GM18870 (cell line): ENCODE measurements around the gene FAAP20.
"Not testable (repeated sequence)": the region's sequence is repeated elsewhere in the genome, so short reads cannot be mapped to it uniquely, and the experiment has no call there.

Source experiments
- ATAC-seq: cut with Tn5 transposase; IDR thresholded peaks from one replicate; pipeline ENCODE4 v1.9.1; 2021; ENCODE audit warnings: moderate library complexity; ENCODE audit not compliant: unreplicated experiment

Gene FAAP20

DNA sequence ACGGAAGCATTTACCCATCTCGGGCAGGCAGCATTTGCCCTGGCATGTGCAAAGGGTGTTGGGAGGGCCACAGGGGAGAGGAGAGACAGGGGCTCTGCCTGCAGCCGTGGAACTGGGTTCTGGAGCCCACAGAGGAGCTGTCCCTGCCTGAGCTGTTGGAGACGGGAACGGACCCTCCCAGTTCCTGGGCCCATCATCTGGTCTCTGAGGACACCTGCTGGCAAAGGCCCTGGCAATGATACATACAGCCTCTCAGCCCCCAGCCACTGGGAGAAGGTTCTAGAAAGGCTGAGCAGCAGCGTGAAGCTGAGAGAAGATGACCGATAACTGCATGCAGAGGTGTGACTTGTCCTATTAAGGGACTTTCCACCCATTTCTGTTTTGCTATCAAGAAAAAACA, 31.4 kb downstream of the FAAP20 start:
- ATAC-seq: no peak

GRCh38 chr1:2160451-2161300, 33.9 kb downstream of the FAAP20 start:
- no peak for ATAC-seq

DNA sequence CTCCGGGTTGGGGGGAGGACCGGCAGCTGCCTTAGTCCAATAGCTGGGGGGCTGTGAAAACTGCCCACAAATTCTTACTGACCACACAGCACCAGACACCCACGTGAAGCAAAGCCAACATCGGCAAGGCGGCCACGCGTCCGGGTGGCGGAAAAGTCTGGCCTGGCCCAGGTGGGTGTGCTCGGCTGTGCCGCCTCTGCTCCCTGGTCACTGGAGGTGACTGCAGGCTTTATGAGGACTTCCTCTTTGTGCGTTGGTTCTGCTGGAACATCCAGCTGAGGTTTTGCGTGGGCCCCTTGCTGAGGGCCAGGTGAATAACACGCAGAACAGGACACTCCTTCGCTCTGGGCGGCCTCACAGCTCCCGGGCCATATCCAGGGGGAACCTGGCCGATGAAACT, 35.4 kb downstream of the FAAP20 start:
- ATAC-seq: no peak

GRCh38 chr1:2158272-2158671, 36.3 kb downstream of the FAAP20 start:
- ATAC-seq: no peak

DNA sequence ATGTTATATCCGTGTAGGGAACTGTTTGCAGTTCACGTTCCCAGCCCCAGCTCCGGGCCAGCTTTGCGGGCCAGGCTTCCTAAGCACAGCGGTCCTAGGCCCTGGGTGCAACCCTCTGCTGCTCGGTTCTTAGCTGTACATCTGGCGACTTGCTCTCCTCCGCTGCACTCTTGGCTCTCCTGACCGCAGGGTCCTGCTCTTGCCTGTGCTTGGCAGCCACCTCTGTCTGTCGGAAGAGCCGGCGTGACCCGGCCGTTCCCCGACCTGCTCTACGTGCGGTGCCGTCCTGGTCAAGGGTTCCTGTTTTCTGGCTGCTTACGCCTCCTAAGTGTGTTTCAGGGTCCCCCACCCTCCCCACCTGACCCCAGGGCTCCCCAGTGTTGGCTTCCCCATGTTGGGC, 36.7 kb downstream of the FAAP20 start:
- ATAC-seq: no peak

DNA sequence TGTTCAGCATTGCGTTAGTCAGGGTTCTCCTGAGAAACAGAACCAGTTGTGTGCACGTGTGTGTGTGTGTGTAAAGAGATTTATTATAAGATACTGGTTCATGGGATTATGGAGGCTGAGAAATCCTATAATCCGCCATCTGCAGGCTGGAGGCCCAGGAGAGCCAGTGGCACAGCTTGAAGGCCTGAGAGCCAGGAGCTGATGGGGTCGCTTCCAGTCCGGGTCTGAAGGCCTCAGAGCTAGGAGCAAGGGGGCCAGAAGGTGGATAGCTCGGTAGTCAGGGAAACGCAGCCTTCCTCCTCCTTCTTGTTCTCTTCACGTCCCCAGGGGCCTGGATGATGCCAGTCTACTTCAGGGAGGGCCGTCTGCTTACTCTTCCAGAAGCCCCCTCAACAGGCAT, 37.7 kb downstream of the FAAP20 start:
- ATAC-seq: no peak

DNA sequence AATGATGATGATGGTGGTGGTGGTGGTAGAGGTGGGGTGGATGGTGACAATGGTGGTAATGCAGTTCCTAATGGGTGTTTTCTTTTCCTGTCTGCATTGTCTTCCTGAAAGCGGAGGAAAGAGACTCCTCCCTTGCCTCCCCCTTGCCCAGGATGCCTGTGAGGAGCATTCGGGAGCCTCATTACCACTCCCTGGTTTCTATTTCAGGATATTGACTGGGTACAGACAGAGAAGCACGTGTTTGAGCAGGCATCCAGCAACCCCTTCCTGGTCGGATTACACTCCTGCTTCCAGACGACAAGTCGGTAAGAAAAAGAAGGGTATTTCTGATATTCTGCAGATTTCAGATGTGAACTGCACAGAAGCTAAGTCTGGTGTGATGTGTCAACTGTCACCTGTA, 38.8 kb downstream of the FAAP20 start:
- no peak for ATAC-seq

GRCh38 chr1:2155147-2155598, 39.4 kb downstream of the FAAP20 start:
- ATAC-seq: no peak

DNA sequence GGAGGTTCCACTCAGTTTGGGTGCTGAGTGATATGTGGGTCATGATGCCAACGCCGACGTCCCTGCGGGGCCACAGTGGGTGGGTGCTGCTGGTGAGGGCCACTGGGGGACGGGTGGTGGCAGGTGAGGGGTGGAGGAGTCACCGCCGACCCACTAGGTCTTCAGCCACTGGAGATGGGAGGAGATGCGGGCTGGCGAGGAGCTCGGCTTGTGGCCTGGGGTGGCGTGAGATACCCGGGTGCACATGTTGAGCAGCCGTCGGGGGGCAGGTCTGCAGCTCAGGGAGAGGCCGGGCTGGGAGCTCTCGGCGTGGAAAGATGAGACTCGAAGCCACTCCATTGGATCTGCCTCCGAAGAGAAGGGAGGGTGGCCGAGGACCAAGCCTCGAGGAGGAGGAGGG, 40.5 kb downstream of the FAAP20 start:
- ATAC-seq: no peak

GRCh38 chr1:2152954-2153353, 41.6 kb downstream of the FAAP20 start:
- no peak for ATAC-seq

DNA sequence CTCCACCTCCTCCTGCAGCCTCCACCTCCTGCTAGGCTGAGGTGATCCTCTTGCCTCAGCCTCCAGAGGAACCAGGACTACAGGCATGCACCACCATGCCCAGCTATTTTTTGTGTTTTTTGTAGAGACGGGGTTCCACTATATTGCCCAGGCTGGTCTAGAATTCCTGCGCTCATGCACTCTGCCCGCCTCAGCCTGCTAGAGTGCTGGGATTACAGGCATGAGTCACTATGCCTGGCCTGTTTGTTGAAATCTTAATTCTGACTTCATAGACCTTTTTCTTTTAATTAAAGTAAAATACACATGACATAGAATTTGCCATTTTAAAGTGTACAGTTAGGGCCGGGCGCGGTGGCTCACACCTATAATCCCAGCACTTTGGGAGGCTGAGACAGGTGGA, 42.7 kb downstream of the FAAP20 start:
- ATAC-seq: no peak

DNA sequence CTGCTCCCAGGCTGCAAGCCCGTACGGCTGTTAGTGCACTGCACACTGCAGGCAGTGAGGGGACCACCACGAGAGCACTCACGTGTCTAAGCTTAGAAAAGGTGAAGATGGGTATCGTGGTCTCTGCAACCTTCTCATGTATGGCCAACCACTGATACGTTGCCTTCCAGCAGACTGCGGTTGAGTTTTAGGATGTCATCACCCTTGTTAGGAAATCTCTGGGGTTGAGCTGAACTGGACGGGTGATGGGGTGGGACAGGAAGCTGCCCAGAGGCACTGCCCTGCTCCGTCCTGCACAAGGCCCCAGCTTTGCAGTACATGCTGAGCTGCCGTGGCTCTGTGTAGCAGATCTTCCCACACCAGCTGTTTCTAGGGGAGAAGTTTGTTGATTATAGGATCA, 43.3 kb downstream of the FAAP20 start:
- no peak for ATAC-seq

DNA sequence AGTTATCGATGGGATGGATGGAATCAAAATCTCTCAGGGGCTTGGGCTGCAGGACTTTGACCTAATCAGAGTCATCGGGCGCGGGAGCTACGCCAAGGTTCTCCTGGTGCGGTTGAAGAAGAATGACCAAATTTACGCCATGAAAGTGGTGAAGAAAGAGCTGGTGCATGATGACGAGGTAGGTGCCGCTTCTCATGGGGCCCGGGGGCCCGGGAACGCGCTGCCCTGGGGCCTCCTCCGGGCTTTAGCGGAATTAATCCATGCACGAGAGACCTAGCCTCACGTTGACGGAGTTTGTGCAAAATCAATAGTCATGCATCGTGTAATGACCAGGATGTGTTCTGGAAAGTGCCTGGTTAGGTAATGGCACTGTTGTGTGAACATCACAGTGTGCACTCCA, 43.8 kb downstream of the FAAP20 start:
- no peak for ATAC-seq

- no peak for ATAC-seq
Observed at GRCh38 chr1:2148691-2149090, 45.9 kb downstream of the FAAP20 start.

DNA sequence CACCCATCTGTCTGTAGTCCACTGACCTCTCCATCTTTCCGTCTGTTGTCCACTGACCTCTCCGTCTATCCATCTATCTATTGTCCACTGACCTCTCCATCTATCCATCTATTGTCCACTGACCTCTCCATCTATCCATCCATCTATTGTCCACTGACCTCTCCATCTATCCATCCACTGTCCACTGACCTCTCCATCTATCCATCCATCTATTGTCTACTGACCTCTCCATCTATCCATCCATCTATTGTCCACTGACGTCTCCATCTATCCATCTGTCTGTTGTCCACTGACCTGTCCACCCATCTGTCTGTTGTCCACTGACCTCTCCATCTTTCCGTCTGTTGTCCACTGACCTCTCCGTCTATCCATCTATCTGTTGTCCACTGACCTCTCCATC, 46.7 kb downstream of the FAAP20 start:
- not testable (repeated sequence) for ATAC-seq

DNA sequence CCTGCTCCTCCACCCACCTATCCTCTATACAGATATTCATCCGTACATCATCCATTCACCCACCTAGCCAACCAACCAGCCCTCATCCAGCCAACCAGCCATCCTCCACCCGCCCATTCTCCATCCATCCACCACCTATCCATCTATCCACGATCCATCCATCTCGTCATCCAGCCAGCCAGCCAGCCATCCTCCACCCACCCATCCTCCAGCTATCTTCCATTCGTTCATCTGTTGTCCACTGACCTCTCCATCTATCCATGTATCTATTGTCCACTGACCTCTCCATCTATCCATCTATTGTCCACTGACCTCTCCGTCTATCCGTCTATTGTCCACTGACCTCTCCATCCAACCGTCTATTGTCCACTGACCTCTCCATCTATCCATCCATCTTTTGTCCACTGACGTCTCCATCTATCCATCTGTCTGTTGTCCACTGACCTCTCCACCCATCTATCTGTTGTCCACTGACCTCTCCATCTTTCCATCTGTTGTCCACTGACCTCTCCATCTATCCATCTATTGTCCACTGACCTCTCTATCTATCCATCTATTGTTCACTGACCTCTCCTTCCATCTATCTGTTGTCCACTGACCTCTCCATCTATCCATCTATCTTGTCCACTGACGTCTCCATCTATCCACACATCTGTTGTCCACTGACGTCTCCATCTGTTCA, 47.6 kb downstream of the FAAP20 start:
- no peak for ATAC-seq

- ATAC-seq: no peak
Observed at GRCh38 chr1:2145946-2146835, 48.4 kb downstream of the FAAP20 start.

GRCh38 chr1:2144501-2145090, 50.0 kb downstream of the FAAP20 start:
- no peak for ATAC-seq

DNA sequence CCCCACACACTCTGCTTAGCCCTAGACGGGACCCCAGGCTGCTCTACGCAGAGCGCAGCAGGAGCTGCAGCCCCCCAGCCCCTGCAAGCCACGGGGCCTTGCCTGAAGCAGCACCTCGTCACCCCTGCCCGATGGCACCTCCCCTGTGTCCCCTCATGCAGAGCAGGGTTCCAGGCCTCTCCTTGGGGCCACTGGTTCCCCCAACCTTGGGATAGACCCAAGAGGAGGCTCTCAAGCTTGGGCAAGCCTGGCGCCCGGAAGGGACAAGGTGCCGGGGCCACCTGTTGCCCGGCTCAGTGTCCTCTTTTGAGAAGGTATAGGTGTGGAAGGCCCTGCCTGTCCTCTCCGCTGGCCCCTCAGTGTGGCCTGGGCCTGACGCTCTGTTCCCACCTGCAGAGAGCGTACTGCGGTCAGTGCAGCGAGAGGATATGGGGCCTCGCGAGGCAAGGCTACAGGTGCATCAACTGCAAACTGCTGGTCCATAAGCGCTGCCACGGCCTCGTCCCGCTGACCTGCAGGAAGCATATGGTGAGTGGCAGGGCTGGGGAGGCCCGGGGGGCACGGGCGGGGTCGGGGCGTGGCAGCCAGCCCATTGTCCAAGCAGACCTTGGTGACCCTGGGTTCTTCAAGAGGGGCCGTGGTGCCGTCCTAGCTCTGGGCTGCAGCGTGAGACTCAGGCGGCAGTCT, 50.6 kb downstream of the FAAP20 start:
- no peak for ATAC-seq

GRCh38 chr1:2141025-2141424, 53.5 kb downstream of the FAAP20 start:
- ATAC-seq: no peak
